Subcutaneous adipose tissue (tissue), 4 donors: ENCODE results near the gene CCDC158. TPM values are rescaled to one million over a fixed set of nuclear protein-coding genes. Genes with fewer than 3 reads are reported as not detected.

Experiments used
- CTCF ChIP-seq: fragments of 450-650 bp; IDR thresholded peaks from one replicate; pipeline ENCODE4 v1.5.1; 2016; ENCODE audit warnings: low read depth, mild to moderate bottlenecking, control low read depth, antibody characterized with exemption, moderate library complexity
- total RNA-seq, 4 donors: library from RNA; depleted of rRNA; stranded (reverse); fragments of >200 nt; gene quantifications; one replicate each; pipeline ENCODE4 v1.1.0, GENCODE V29; 2016

CCDC158 gene
- total RNA-seq, 4 donors from 2014 or later, result 0.33 to 1.7 (median 1.2) TPM

GRCh38 chr4:76325072-76325471 lies 95.9 kb downstream of the CCDC158 start:
- no peak for TF ChIP-seq CTCF

GRCh38 chr4:76322236-76322635 lies 98.7 kb downstream of the CCDC158 start:
- TF ChIP-seq CTCF, result no peak

GRCh38 chr4:76316131-76316530 lies 104.8 kb downstream of the CCDC158 start:
- no peak for TF ChIP-seq CTCF

- TF ChIP-seq CTCF, result no peak
These were observed 105.5 kb downstream of the CCDC158 start for GRCh38 chr4:76315267-76315918.

- no peak for TF ChIP-seq CTCF
These were observed 107.4 kb downstream of the CCDC158 start for GRCh38 chr4:76313547-76313946.

- no peak for TF ChIP-seq CTCF
These were observed 108.5 kb downstream of the CCDC158 start for GRCh38 chr4:76312457-76312856.

- TF ChIP-seq CTCF, result no peak
These were observed 109.0 kb downstream of the CCDC158 start for GRCh38 chr4:76311896-76312331.
